NCI-H1694 treated with DMSO at 0.1 percent for 48 hours (cell line): Measurements from ENCODE around the gene SUSD1.

Experiments used
- DNase-seq: peaks from one replicate; lab custom pipeline; 2025; lab: John Stamatoyannopoulos, UW

Gene SUSD1

DNA sequence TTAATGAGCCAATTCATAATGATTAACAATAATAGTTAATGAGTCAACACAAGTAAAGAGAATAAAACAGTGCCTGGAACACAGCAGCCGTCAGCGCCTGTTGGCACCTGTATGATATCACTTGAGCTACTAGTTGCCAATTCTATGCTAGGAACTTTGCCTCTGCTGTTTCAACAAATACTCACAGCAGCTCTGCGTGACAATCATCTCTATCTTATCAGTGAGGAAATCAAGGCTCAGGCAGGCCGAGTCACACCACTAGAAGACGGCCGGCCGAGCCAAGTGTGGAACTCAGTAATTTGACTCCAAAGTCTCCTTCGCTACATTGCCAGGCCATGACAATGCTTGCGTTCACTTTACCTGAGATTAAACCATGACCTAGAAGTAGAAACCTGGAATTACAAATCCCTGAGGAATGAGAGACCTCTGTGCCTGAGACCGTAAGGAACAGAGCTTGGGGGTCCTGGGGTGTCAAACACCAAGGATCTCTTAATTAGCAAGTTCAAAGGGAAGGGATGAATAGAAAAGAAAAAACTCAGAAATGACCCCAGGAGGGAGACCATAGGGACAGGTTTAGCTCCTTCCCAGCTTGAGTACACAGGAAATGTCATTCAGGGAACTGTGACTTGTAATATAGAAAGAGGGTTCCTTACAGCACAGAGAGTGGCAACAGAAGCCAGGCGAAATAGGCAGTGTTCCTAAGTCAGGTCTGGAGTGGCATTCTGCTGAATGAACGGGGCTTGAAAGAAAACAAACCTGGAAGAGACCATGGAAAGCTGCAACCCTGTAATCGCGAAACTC lies 109.1 kb downstream of the SUSD1 start:
- DNase-seq = no peak

DNA sequence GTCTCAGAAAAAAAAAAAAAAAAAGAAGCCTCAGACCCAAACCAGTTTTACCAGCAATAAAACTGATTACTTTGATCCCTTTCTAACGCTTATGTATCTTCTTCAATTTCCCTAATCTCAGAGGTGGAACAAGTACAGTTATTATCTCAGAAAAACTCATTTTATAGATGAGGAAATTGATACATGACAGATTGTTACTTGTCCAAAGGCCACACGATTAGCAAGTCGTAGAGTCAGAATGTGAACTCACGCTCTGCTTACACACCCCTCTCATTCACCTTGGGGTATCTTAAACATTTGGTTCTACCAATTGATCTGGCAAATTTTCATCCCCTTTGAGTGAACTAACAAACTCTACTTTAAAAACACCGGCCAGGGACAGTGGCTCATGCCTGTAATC lies 110.2 kb downstream of the SUSD1 start:
- no peak for DNase-seq

DNA sequence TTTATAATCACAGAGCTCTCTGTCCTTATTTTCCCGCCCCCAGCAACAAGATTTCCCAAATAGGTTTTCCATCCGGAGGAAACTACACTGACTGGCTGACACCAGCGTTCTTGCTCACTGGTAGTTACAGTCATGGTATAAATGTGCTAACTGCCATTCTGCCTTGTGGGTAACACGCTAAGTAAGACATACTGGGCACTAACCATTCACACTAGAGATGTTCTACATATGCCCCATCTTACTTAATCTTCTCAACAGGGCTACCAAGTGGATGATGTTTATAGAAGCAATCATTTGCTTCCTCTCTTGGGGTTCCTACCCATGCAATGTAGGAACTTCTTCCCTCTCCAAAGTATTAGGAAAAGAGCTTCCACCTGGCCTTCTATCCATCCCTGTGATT lies 111.5 kb downstream of the SUSD1 start:
- DNase-seq = no peak

DNA sequence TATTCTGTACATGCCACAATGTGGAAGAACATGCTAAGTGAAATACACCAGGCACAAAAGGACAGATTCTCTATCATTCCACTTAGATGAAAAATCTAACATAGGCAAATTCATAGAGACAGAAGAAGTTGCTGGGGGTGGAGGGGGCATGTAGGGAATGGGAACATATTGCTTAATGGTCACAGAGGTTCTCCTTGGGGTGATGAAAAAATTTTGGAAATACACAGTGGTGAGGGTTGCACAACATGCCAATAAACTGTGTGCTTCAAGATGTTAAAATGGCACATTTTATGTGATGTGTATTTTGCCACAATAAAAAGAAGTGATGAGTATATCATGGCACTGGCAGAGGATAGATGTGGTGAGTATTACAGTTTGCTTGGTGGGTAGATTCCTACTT lies 111.9 kb downstream of the SUSD1 start:
- no peak for DNase-seq

DNA sequence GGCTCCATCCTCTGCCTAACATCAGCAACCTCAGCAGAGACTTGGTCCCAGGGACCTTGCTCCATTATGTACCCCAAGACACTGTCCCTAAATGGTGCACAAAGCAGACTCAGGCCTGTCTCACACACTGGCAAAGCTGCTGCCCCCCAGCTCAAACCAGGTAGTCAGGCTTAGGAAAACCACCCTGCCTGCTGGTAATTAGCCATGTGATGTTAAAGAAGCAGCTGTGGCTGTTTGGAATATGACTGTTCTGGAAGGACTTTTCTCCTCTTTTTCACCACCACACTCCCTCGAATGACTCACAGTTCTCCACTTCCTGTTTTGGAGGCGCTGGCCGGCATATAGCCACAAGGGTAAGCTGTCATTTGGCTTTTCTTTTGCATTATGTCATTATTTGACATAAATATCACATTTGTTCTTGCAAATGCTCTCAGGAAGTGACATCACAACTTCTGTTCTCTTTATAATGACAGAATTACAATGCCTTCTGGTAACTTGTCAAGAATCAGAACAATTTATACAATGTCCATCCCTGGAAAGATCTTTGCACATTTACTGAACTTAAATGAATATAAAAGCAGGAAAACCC lies 113.9 kb downstream of the SUSD1 start:
- DNase-seq = no peak

DNA sequence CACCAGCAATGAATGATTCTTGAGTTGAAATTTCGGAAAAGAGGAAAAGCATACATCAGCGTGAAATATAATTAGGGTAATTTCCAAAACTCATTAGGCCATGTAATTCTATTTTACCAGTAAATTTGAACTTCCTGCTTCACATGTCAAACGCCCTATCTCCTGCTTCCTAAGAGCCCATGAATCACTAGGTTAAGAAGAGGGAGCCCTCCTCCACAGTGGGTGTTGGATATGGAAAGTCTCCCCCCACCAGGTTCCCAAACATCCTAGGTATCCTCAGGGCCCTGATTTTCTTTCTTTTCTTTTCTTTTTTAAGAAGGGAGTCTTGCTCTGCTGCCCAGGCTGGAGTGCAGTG lies 115.2 kb downstream of the SUSD1 start:
- DNase-seq = no peak

DNA sequence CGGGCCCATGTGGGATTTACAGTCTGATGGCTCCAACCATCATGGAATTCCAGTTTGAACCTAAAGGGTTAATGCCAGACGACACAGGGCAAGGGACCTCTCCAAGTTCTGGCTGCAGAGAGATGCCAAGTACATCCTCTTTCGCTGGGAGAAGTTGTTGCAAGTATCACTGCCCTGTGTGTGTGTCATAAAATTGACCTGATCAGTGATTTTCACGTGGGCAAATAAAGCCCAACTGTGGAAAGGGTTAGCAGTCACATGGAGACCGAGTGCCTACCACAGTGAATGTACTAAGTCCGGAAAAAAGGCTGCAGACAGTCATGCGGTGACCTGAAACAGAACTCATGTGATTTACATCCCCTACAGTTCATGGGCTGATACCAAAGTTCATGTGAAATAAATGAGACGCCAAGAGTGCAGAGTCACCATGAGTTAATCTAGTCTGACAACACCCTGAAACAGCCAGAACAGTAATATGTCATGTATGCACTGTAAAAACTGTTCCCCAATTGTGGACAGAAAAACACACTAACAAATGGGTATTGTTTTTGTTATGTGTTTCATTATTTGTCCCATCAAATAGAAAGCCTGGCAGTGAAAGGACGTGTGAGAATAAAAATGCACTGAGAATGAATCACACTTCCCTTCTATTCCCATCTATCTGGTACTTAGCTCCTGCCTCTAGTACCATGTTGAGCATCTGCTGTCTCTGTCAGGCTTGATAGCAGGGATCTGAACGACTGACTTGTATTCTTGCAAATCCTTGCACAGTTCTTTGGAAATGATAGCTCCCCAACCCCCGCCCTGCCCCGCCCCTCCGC lies 115.7 kb downstream of the SUSD1 start:
- no peak for DNase-seq

DNA sequence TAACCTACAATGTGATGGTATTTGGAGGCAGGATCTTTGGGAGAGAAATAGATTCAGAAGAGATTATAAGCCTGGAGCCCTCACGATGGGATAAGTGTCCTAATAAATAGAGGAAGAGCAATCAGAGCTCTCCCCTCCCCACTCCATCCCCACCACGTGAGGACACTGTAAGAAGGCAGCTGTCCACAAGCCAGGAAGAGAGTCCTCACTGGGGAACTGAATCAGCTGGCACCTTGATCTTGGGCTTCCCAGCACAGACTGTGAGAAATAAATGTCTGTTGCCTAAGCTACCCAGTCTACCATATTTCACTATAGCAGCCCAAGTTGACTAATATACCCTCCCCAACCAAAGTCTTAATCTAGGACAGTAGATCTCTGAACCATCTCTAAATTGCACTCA lies 118.1 kb downstream of the SUSD1 start:
- no peak for DNase-seq

DNA sequence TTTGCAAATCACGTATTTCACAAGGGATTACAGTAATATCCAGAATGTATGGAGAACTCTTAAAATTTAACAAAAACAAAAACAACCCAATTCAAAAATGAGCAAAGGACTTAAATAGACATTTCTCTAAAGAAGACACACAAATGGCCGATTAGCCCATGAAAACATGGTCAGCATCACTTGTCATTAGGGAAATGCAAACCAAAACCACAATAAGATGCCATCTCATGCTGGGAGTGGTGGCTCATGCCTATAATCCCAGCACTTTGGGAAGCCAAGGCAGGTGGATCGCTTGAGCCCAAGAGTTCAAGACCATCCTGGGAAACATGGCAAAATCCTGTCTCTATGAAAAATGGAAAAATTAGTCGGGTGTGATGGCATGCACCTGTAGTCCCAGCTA lies 120.2 kb downstream of the SUSD1 start:
- no peak for DNase-seq

DNA sequence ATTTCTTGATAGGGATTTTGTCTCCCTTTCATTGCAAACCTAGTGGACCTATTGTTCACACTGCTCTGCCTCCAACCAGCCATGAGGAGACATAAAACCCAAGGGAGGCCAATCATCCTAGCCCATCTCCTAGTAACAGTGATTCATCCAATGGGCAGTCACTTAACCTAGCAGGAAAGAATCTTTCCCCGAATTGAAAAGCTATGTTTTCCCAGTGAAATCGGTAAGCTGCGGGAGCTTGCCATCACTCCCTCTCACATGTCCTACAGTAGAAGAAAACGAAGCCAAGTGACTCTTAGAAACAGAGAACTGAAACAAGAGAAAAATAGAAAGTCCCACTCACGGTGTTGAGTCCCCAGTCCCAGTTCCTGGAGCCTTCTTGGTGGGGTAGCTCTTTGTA lies 123.3 kb downstream of the SUSD1 start:
- no peak for DNase-seq

DNA sequence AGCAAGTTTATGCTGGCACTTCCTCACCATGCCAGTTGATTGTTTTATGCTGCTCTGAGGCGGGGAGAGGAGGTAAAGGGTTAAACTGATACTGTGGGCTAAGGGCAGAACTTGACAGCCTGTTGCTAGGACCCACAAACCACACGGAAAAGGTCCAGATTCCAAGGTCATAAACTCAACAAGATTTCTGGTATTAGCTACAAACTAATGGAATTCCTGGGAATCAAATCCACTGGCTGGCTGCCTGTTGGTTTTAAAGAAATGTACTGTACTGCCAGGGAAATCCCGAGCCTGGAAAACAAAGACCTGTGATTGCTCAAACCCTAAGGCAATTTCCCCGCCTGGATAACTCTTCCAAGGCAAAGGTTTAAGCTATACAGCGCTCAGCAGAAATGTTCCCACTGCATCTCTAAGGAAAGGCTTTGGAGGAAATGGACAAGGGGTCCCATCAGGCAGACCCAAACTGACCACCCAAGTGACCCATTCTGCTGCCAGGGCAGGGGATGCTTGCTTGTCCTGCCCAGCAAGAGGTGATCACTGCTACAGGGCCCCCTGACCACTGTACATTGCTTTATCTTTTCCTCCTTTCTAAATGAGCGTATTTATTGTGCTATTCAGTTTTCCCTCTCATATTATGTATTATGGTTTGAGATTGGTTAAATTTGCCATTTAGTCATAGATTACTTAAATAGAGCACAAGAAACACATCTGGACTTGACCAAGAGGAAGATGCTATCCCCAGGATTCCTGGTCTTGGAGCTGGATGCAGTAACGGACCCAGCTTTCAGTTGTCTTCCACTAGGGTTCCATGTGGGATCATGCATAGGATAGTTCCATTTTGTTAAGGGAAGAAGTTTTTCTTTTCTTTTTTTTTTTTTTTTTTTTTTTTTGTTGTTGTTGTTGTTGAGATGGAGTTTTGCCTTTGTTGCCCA lies 124.3 kb downstream of the SUSD1 start:
- DNase-seq = no peak

DNA sequence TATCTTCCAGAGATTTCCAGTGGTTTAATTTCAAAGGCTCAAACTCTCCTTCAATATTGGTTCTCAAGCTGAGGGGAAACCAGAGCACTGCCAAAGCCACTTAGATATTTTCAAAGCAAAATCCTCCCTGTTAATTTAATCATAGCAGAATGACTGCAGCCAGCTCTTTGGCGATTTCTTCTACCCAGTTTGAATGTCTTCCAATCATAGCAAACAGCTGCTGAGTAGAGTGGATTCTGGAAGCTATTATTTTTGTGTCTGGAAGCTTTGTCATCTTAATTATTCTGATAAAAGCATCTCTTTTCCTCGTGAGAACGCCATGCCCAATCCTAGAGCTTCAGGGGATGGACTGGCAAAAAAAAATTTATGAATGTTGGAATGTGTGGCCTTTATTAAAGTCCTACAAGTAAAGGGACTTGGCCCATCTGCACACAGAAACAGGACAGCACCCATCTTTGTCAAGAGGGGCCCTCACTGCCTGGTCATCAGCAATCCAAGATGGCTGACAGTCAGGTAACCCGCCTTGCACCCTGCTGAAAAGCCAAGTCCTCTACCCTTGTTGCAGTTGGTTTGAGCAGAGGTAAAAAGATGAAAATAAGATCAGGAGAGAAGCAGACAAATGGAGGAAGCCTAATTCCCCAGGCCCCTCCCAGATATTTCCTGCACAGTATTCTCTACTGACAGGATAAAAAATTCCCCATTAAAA lies 125.1 kb downstream of the SUSD1 start:
- DNase-seq = no peak

DNA sequence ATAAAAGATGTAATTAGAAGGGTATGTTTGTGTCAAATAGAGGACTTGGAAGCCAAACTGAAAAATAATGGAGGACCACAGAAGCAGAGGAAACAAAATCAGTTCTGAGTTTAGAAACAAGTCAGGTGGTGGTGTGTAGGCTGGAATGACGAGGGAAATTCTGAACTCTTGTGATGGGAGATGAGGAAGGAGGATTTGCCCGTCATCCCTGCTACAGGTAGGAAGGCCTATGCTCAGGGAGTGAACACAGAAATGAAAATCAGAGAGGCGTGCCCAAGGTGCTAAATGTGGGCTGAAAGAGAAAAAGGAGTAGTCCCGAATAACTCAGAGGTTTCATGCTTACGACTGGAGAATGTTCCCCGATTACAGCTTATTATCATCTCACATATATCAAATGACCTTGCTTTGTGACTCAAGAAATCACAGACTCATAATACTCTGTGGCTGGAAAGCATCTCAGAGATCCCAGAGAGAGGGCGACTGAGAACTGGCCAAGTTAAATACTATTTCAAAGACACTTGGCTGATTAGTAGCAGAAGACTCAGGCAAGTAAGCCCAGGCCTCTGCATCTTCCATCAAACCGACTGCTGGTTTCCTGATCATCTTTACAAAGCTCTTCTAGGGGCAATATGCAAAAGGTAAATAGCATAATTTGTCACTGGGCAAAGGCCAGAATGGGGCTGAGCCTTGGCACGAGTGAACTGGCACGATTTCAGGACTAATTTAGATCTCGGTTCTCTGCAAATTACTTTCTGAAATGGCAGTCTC lies 126.0 kb downstream of the SUSD1 start:
- DNase-seq = no peak

DNA sequence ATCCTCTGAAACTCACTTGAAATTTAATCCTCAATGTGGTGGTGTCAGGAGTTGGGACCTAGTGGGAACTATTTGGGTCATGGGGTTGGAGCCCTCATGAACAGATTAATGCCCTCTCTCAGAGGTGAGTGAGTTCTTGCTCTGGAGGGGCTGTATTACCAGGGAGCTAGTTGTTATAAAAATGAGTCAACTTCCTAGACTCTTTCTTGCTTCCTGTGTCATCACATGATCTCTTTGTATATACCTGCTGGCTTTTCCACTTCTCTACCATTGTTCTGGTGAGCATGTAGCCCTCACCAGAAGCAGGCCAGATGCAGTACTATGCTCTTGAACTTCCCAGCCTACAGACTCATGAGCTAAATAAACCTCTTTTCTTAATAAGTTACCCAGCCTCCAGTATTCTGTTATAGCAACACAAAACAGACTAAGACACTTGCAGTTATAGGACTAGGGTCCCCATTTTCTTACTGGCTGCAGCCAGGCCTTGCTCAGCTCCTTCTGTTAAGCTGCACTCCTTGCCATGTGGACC lies 127.5 kb downstream of the SUSD1 start:
- DNase-seq = no peak

DNA sequence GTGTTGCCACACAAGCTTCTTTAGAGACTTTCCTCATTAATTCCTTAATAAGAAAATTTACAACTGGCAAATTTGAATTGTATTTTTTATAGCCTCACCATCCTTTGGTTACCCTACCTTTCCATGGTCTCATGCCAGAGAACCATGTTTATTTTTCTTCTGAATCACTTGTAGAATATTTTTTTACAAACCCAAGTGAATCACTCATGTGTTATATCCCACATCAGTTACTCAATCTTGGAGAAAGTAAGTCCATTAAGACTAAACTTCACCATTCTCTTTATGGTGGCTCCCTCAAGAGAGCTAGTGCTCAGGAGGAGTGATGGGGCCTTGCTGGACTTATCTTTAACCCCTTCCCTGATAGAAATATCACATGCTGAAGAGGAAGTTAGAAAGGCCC lies 128.9 kb downstream of the SUSD1 start:
- DNase-seq = no peak

DNA sequence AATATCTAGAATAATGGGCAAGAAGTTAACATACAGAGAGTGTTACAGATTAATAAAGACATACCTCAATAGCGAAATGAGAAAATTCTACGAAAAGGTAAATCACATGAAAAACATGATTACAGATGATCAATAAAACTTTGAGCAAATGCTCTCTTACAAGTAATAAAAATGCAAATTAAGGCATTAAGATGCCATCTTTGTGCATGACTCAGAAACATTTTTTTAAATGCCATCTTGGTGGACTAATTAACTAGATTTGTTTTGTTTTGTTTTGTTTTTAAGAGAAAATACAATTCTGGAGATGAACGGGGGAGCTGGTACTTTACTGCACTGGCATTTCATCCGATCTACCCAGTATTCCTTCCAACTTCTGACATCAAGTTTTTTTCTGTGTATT lies 130.2 kb downstream of the SUSD1 start:
- no peak for DNase-seq

DNA sequence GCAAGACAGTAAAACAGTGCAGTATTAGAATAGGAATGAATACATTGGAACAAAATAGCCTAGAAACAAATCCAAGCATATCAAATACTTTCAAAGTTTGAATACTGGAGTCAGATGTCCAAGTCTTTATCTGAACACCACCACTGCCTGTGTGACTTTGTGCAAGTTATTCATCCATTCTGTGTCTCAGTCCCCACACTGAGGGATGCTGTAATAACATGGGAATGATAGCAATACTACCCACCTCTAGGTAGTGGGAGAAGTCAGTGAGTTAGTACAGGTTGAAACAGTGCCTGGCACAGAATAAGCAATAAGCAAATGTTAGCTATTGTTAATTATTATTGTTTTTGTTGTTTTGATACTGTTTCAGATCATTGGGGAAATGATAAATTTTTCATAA lies 130.9 kb downstream of the SUSD1 start:
- DNase-seq = no peak

DNA sequence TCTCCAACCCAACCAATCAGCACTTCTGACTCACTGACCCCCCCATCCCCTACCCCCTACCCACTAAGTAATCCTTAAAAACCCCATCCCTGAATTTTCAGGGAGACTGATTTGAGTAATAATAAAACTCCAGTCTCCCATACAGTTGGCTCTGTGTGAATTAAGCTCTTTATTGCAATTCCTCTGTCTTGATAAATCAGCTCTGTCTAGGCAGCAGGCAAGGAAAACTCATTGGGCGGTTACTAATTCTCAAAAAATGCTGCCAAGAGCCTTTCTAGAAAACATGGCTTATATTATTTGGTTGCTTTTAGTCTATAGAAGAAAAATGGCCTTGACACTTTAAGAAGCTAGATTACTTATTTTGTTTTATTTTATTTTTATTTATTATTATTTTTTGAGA lies 131.7 kb downstream of the SUSD1 start:
- no peak for DNase-seq

DNA sequence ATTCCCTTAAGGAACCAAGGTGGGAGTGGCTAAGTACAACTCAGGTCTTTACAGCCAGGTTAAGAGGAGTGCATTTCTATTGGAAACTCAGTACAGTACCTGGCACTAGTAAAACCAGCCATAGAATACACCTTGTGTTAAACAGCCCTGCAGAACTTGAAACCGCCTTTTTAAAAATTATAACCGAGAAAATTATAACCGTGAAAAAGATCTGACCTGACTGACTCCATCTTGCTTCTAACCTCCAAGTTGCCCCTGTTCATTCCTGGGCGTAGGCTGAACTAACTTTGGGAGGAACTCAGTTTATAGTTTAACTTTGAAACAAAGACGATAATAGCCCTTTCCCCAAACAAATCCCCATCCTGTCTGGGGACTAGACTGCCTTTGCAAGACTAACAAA lies 132.3 kb downstream of the SUSD1 start:
- DNase-seq = no peak

DNA sequence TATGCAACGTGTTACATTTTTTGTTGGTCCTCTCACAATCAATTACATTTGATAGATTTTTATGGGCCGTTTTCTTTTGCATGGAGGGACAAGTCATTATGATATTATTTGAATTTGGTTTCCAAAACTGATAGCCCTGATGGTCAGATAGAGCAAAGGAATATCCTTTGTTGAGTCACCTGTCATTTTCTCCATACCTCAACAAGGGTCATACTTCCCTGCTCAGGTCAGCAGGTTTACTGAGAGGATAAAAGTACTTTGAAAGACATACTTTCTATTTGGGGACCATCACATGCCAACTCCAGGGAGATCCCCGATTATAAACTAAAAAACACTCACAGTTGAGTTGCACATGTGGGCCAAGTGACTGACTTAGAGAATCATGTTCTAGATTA lies 132.9 kb downstream of the SUSD1 start:
- no peak for DNase-seq
